ENCODE data around the gene BTG1.
"Not testable (repeated sequence)": the region's sequence is repeated elsewhere in the genome, so short reads cannot be mapped to it uniquely, and the experiment has no call there.

Gene BTG1

GRCh38 chr12:92136965-92137721, 8.5 kb downstream of the BTG1 start:
- in situ Hi-C loops (cut with HindIII; ENCODE audit: low sequenced_read_pairs) = no loop called here
- DNase-seq (ENCODE audit: low read depth) = no peak
- H3K4me3 ChIP-seq (ENCODE audit: low read depth, low read length) = no peak overlapping the region
- TF ChIP-seq CTCF (IDR thresholded peaks at IDR 0.05; ENCODE audit: low read depth, low read length, missing control alignments) = no peak

- no peak for TF ChIP-seq CTCF (IDR thresholded peaks at IDR 0.05; ENCODE audit: low read depth, low read length, missing control alignments)
- no peak for DNase-seq (ENCODE audit: low read depth)
- in situ Hi-C loops (cut with HindIII; ENCODE audit: low sequenced_read_pairs) = no loop called here
- H3K4me3 ChIP-seq (ENCODE audit: low read depth, low read length) = no peak overlapping the region
Observed at GRCh38 chr12:92136026-92136730, 9.5 kb downstream of the BTG1 start.

- DNase-seq (ENCODE audit: low read depth); in situ Hi-C loops (cut with HindIII; ENCODE audit: low sequenced_read_pairs); H3K4me3 ChIP-seq (ENCODE audit: low read depth, low read length): not testable (repeated sequence)
Observed at GRCh38 chr12:92135541-92135940, 10.1 kb downstream of the BTG1 start.

GRCh38 chr12:92134638-92135274, 10.9 kb downstream of the BTG1 start:
- peak; percentile 48 for DNase-seq (ENCODE audit: low read depth)
- no peak for TF ChIP-seq CTCF (IDR thresholded peaks at IDR 0.05; ENCODE audit: low read depth, low read length, missing control alignments)
- H3K4me3 ChIP-seq (ENCODE audit: low read depth, low read length) = no peak overlapping the region
- in situ Hi-C loops (cut with HindIII; ENCODE audit: low sequenced_read_pairs) = loop anchor here (5.0 kb wide), 1 partner anchor 87 kb away; no protein-coding TSS in a partner anchor

- no peak for DNase-seq (ENCODE audit: low read depth)
- in situ Hi-C loops (cut with HindIII; ENCODE audit: low sequenced_read_pairs) = loop anchor here (5.0 kb wide), 1 partner anchor 87 kb away; no protein-coding TSS in a partner anchor
- no peak overlapping the region for H3K4me3 ChIP-seq (ENCODE audit: low read depth, low read length)
- TF ChIP-seq CTCF (IDR thresholded peaks at IDR 0.05; ENCODE audit: low read depth, low read length, missing control alignments) = no peak
Observed at GRCh38 chr12:92133795-92134637, 11.6 kb downstream of the BTG1 start.

- no peak overlapping the region for H3K4me3 ChIP-seq (ENCODE audit: low read depth, low read length)
- TF ChIP-seq CTCF (IDR thresholded peaks at IDR 0.05; ENCODE audit: low read depth, low read length, missing control alignments) = no peak
- in situ Hi-C loops (cut with HindIII; ENCODE audit: low sequenced_read_pairs) = loop anchor here (5.0 kb wide), 1 partner anchor 86 kb away; no protein-coding TSS in a partner anchor
- DNase-seq (ENCODE audit: low read depth) = no peak
Observed at GRCh38 chr12:92133171-92133570, 12.5 kb downstream of the BTG1 start.
